Activated naive CD4-positive, alpha-beta T cell treated with anti-CD3 and anti-CD28 coated beads for 36 hours (primary cell): Measurements from ENCODE around the gene NEURL2. TPM values are rescaled to one million over a fixed set of nuclear protein-coding genes. Genes with fewer than 3 reads are reported as not detected.

Source experiments
- CTCF ChIA-PET: fragments of 350-600 bp; sonication (Branson Sonifier 250); formaldehyde crosslinking; loops from one replicate; lab custom pipeline; 2021; ENCODE audit warnings: antibody characterized with exemption; lab: Charles Lee
- DNase-seq: peaks from one replicate; pipeline ENCODE4 v3.0.0-alpha.2; 2020
- H3K27ac Mint-ChIP-seq: one replicate; pipeline ENCODE4 v1.8.0; 2021; ENCODE audit warnings: mild to moderate bottlenecking, mixed read lengths
- H3K27me3 Mint-ChIP-seq: one replicate; pipeline ENCODE4 v1.8.0; 2021; ENCODE audit warnings: low read depth, mixed read lengths
- H3K36me3 Mint-ChIP-seq: one replicate; pipeline ENCODE4 v1.8.0; 2021; ENCODE audit warnings: low read depth, mixed read lengths
- H3K4me1 Mint-ChIP-seq: one replicate; pipeline ENCODE4 v1.8.0; 2021; ENCODE audit warnings: low read depth, mixed read lengths
- H3K4me3 Mint-ChIP-seq: one replicate; pipeline ENCODE4 v1.8.0; 2021; ENCODE audit warnings: mild to moderate bottlenecking, moderate library complexity, mixed read lengths
- H3K9me3 Mint-ChIP-seq: one replicate; pipeline ENCODE4 v1.8.0; 2021; ENCODE audit warnings: mixed read lengths
- intact Hi-C: fragments of 100-400 bp; cut with micrococcal nuclease; formaldehyde crosslinking; loops from one replicate; pipeline ENCODE4 v1.15.1; 2023
- total RNA-seq, 2 experiments: library from RNA; stranded (reverse); gene quantifications; one replicate each; pipeline ENCODE4 v1.2.3, GENCODE V29; 2021

NEURL2 gene
- total RNA-seq, 2 experiments from 2014 or later: 0.99 to 1.4 TPM

DNA sequence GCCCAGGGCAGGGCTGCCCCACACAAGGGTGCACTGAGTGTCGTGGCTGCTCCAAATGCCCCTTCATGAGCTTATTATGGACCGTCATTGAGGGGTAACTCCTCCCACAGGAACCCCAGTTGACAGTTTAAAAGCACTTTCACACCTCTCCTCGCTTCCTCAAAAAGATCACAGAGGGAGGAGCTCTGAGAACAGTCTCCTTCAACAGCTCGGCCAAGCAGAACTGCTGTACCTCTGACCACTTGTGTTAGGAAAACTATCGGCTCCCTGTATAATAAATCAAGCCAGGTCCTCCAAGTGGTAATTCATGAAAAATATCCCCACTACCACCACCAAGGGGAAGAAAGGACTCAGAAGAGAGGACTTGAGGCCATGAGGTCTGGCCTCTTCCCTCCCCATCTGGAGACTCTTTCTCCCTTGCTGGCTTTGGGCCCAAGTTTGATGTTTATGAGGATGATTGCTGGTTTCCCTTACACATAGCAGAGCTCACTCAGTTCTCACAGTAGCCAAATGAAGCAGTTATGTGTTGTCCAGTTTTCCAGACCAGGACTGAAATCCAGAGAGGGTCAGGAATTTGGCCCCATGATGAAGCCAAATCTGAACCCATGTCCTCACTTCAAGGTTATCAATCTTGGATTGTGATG is 48.7 kb downstream of the NEURL2 start:
- H3K4me1 Mint-ChIP-seq: no peaks in the 10 kb centered on the region
- peaks cover 2% of the 10 kb centered on the region for H3K36me3 Mint-ChIP-seq
- H3K27ac Mint-ChIP-seq: no peak overlapping the region
- CTCF ChIA-PET: interaction anchor here (1.3 kb wide), 1 partner anchor 44 kb away, joined by 3 read pairs; no protein-coding TSS in a partner anchor
- intact Hi-C loops: no loop called here
- no peak for DNase-seq
- H3K4me3 Mint-ChIP-seq: no peak overlapping the region
- no peaks in the 10 kb centered on the region for H3K9me3 Mint-ChIP-seq
- no peaks in the 10 kb centered on the region for H3K27me3 Mint-ChIP-seq

DNA sequence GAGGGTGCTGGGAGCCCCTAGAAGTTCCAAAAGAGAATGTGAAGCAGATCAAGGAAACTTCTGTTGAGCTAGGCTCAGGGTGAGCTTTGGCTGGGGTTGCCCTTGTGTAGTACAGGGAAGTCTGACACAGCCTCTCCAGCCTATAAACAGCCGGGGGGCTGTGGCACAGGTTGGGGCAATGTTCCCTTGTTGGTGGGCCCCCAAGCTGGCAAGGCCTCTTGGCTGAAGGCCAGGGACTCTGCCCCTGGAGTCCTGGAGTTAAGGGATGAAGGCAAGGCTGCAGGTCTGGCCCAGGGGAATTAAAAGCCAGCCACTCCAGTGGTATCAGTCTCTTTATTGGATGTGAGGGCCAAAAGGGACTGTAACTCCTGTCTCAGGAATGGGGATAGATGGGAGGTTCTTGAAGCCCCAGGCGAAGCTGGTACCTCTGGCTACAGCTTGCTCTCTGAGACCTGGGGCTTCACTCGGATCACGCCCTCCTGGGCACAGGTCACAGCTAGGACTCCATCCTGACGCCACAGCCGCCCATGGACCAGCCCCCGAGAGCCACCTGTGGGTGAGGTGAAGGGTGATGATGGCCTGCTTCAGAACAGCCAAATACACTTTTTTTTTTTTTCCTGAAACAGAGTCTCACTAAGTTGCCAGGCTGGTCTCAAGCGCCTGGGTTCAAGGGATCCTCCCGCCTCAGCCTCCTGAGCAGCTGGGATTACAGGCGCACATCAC is 49.4 kb downstream of the NEURL2 start:
- H3K36me3 Mint-ChIP-seq: peaks cover 2% of the 10 kb centered on the region
- CTCF ChIA-PET: interaction anchor here (1.3 kb wide), 1 partner anchor 43 kb away, joined by 3 read pairs; no protein-coding TSS in a partner anchor
- H3K27me3 Mint-ChIP-seq: no peaks in the 10 kb centered on the region
- no peak overlapping the region for H3K4me3 Mint-ChIP-seq
- intact Hi-C loops: no loop called here
- H3K4me1 Mint-ChIP-seq: no peaks in the 10 kb centered on the region
- no peak for DNase-seq
- no peak overlapping the region for H3K27ac Mint-ChIP-seq
- no peaks in the 10 kb centered on the region for H3K9me3 Mint-ChIP-seq

DNA sequence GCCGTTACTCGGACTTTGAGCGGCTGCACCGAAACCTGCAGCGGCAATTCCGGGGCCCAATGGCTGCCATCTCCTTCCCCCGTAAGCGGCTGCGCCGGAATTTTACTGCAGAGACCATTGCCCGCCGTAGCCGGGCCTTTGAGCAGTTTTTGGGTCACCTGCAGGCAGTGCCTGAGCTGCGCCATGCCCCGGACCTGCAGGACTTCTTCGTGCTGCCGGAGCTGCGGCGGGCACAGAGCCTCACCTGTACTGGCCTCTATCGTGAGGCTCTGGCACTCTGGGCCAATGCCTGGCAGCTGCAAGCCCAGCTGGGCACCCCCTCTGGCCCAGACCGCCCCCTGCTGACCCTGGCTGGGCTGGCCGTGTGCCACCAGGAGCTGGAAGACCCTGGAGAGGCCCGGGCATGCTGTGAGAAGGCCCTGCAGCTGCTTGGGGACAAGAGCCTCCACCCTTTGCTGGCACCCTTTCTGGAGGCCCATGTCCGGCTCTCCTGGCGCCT is 50.3 kb downstream of the NEURL2 start:
- DNase-seq: no peak
- Mint-ChIP-seq H3K9me3 (no peaks in the 10 kb centered on the region), H3K4me1 (no peaks in the 10 kb centered on the region), H3K36me3 (no peaks in the 10 kb centered on the region), H3K27me3 (no peaks in the 10 kb centered on the region), H3K4me3 (no peak overlapping the region), H3K27ac (no peak overlapping the region)
- intact Hi-C loops: no loop called here
- CTCF ChIA-PET: no interaction called here

Other genes starting within 250 kb of the NEURL2 start
- not detected for gene WFDC11, start 221.0 kb downstream of the NEURL2 start, total RNA-seq
- gene WFDC13, start 189.2 kb downstream of the NEURL2 start, total RNA-seq: not detected
- gene WFDC10B, start 186.2 kb downstream of the NEURL2 start, total RNA-seq: not detected
- gene SPINT4, start 168.9 kb downstream of the NEURL2 start, total RNA-seq: not detected
- not detected for gene WFDC3, start 99.3 kb downstream of the NEURL2 start, total RNA-seq
- 10 to 100 TPM; 22.4 TPM for gene DNTTIP1, start 99.3 kb downstream of the NEURL2 start, total RNA-seq
- gene UBE2C, start 78.6 kb downstream of the NEURL2 start, total RNA-seq: 100 to 1,000 TPM; 189 to 202 TPM
- gene TNNC2, start 63.9 kb downstream of the NEURL2 start, total RNA-seq: not detected
- gene SNX21, start 57.4 kb downstream of the NEURL2 start, total RNA-seq: 1 to 10 TPM in 1 of 2 experiments, under 1 TPM in 1; 0.72 to 1.2 TPM
- gene ACOT8, start 33.8 kb downstream of the NEURL2 start, total RNA-seq: 10 to 100 TPM; 21.4 to 23.3 TPM
- 1 to 10 TPM; 3.3 to 3.7 TPM for gene ZSWIM3, start 33.6 kb downstream of the NEURL2 start, total RNA-seq
- gene ZSWIM1, start 10.0 kb downstream of the NEURL2 start, total RNA-seq: 1 to 10 TPM; 8.2 to 8.4 TPM
- under 1 TPM; 0.38 to 0.52 TPM for gene SPATA25, start 3.6 kb downstream of the NEURL2 start, total RNA-seq
- gene CTSA, start 127 bp upstream of the NEURL2 start, total RNA-seq: 10 to 100 TPM; 28.7 to 31.5 TPM
- gene PLTP, start 20.9 kb upstream of the NEURL2 start, total RNA-seq: 1 to 10 TPM; 4.3 to 4.8 TPM
- 10 to 100 TPM; 39.2 to 39.5 TPM for gene PCIF1, start 43.5 kb upstream of the NEURL2 start, total RNA-seq
- 10 to 100 TPM; 26.8 to 28.0 TPM for gene ZNF335, start 81.0 kb upstream of the NEURL2 start, total RNA-seq
- not detected for gene MMP9, start 117.7 kb upstream of the NEURL2 start, total RNA-seq
- not detected for gene SLC12A5, start 138.0 kb upstream of the NEURL2 start, total RNA-seq
- 1 to 10 TPM; 4.4 to 5.1 TPM for gene NCOA5, start 198.8 kb upstream of the NEURL2 start, total RNA-seq
- gene CD40, start 227.1 kb upstream of the NEURL2 start, total RNA-seq: 1 to 10 TPM; 6.1 to 6.3 TPM